Natural killer cell (primary cell): Measurements from ENCODE around the gene NHSL2. TPM values are rescaled to one million over a fixed set of nuclear protein-coding genes. Genes with fewer than 3 reads are reported as not detected.

Source experiments
- ATAC-seq, 3 donors: fragments of 150-1000 bp in 2 of 3; fragments of 200-7000 bp in 1 of 3; cut with Tn5 transposase; 1 replicate in 1 of 3; 2 replicates in 2 of 3; pipeline ENCODE4 v1.10.0; 2021; ENCODE audit warnings: mild to moderate bottlenecking in 2 of 3, moderate library complexity in 2 of 3
- DNase-seq, 2 donors: peaks; one replicate each; pipeline versions ENCODE4 v3.0.0 to v3.0.0-alpha.2; 2013 to 2021; ENCODE audit warnings: mixed read lengths in 1 of 2
- H3K27ac ChIP-seq: one replicate; pipeline ENCODE4 v1.5.1; 2013; ENCODE audit warnings: mild to moderate bottlenecking, low read length
- H3K27me3 ChIP-seq: one replicate; pipeline ENCODE4 v1.6.1; 2013; ENCODE audit warnings: low read length; ENCODE audit not compliant: control insufficient read depth, insufficient read depth
- H3K36me3 ChIP-seq: one replicate; pipeline ENCODE4 v1.6.1; 2013; ENCODE audit warnings: low read length; ENCODE audit not compliant: control insufficient read depth, insufficient read depth
- H3K4me1 ChIP-seq: one replicate; pipeline ENCODE4 v1.6.1; 2013; ENCODE audit warnings: low read length; ENCODE audit not compliant: control insufficient read depth, insufficient read depth
- H3K4me3 ChIP-seq: one replicate; pipeline ENCODE4 v1.5.1; 2013; ENCODE audit warnings: low read length
- H3K9me3 ChIP-seq: one replicate; pipeline ENCODE4 v1.6.1; 2013; ENCODE audit warnings: low read length; ENCODE audit not compliant: control insufficient read depth, insufficient read depth
- H3K27ac Mint-ChIP-seq, 2 donors: one replicate each; pipeline ENCODE4 v1.8.0; 2022; ENCODE audit warnings: mild to moderate bottlenecking in 2 of 2, mixed read lengths in 2 of 2, moderate library complexity in 1 of 2
- H3K27me3 Mint-ChIP-seq, 2 donors: one replicate each; pipeline ENCODE4 v1.8.0; 2022; ENCODE audit warnings: low read depth in 2 of 2, mixed read lengths in 2 of 2
- H3K36me3 Mint-ChIP-seq: one replicate; pipeline ENCODE4 v1.8.0; 2022; ENCODE audit warnings: mixed read lengths
- H3K4me1 Mint-ChIP-seq, 2 donors: one replicate each; pipeline ENCODE4 v1.8.0; 2022; ENCODE audit warnings: mixed read lengths in 2 of 2
- H3K4me3 Mint-ChIP-seq: one replicate; pipeline ENCODE4 v1.8.0; 2022; ENCODE audit warnings: mild to moderate bottlenecking, moderate library complexity, mixed read lengths
- H3K9me3 Mint-ChIP-seq, 2 donors: one replicate each; pipeline ENCODE4 v1.8.0; 2022; ENCODE audit warnings: mixed read lengths in 2 of 2
- WGBS: methylation state at CpG from one replicate; pipeline ENCODE4 v1.1.7; 2013; ENCODE audit warnings: missing lambda C conversion rate; ENCODE audit not compliant: insufficient coverage; 5-methylcytosine and 5-hydroxymethylcytosine counted together
- intact Hi-C: fragments of 100-400 bp; cut with micrococcal nuclease; formaldehyde crosslinking; loops from one replicate; pipeline ENCODE4 v1.14.2; 2022
- total RNA-seq, 4 donors: library from RNA; stranded (reverse); fragments of 120-200 nt in 1 of 4; gene quantifications; one replicate each; pipeline versions ENCODE4 v1.2.3 to v1.2.4, GENCODE V29; 2013 to 2022
- TF ChIP-seq, protein P1 (sequence below): fragments of 200-600 bp; IDR thresholded peaks from one replicate; pipeline ENCODE4 v1.8.0; 2022; ENCODE audit warnings: antibody characterized with exemption

NHSL2 gene
- total RNA-seq, 3 donors from 2014 or later (not counting 1 experiment from before 2014, with no cell fraction given): 15.0 to 32.5 (median 30.8) TPM

DNA sequence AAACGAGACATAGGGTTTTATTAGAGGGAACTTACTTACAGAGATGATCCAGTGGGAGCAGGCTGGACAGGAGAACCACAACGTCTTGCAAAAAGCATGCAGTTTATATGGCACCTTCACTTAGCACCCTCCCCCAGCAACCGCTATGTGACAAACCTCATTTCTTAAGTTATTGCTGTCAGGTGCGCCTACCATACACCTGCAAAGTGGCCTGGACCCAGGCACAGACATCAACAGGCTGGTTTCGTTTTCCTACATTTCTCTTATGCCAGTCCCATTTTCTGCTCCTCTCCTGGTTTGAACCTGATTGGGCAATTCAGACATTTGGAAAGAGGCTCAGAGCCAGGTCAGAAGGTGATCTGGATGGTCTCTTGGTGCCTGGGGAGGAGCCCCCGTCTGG is 202.8 kb downstream of the NHSL2 start:
- Histone ChIP-seq H3K27me3 (no peaks in the 10 kb centered on the region), H3K27ac (no peak overlapping the region), H3K36me3 (peaks cover 7% of the 10 kb centered on the region), H3K4me1 (peaks cover 40% of the 10 kb centered on the region), H3K9me3 (no peaks in the 10 kb centered on the region), H3K4me3 (no peak overlapping the region)
- Mint-ChIP-seq H3K4me3 (no peak overlapping the region), H3K9me3 (no peaks in the 10 kb centered on the region), H3K27ac (peak overlapping the region in 1 of 2 donors; percentile 52), H3K27me3 (peaks cover 3 to 10% of the 10 kb centered on the region in 2 donors), H3K4me1 (peaks cover 29 to 31% of the 10 kb centered on the region in 2 donors), H3K36me3 (no peaks in the 10 kb centered on the region)
- DNase-seq: no peak
- WGBS: 89% methylated on average over 6 of the region's 6 CpGs
- TF ChIP-seq, protein P1, sequence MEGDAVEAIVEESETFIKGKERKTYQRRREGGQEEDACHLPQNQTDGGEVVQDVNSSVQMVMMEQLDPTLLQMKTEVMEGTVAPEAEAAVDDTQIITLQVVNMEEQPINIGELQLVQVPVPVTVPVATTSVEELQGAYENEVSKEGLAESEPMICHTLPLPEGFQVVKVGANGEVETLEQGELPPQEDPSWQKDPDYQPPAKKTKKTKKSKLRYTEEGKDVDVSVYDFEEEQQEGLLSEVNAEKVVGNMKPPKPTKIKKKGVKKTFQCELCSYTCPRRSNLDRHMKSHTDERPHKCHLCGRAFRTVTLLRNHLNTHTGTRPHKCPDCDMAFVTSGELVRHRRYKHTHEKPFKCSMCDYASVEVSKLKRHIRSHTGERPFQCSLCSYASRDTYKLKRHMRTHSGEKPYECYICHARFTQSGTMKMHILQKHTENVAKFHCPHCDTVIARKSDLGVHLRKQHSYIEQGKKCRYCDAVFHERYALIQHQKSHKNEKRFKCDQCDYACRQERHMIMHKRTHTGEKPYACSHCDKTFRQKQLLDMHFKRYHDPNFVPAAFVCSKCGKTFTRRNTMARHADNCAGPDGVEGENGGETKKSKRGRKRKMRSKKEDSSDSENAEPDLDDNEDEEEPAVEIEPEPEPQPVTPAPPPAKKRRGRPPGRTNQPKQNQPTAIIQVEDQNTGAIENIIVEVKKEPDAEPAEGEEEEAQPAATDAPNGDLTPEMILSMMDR: no peak
- intact Hi-C loops: no loop called here
- ATAC-seq: no peak

- TF ChIP-seq, protein P1: no peak
- Mint-ChIP-seq H3K36me3 (no peaks in the 10 kb centered on the region), H3K27ac (peak overlapping the region in 1 of 2 donors; percentile 52), H3K4me1 (peaks cover 22 to 31% of the 10 kb centered on the region in 2 donors), H3K27me3 (peaks cover 3 to 10% of the 10 kb centered on the region in 2 donors), H3K4me3 (no peak overlapping the region), H3K9me3 (no peaks in the 10 kb centered on the region)
- Histone ChIP-seq H3K36me3 (peaks cover 3% of the 10 kb centered on the region), H3K9me3 (no peaks in the 10 kb centered on the region), H3K27me3 (no peaks in the 10 kb centered on the region), H3K4me1 (peaks cover 32% of the 10 kb centered on the region), H3K4me3 (no peak overlapping the region), H3K27ac (no peak overlapping the region)
- no peak for ATAC-seq
- 72% methylated on average over 6 of the region's 6 CpGs for WGBS
- no peak for DNase-seq
- intact Hi-C loops: no loop called here
Measured at GRCh38 chrX:72114306-72114705, 203.7 kb downstream of the NHSL2 start.

GRCh38 chrX:72114807-72115206 is 204.2 kb downstream of the NHSL2 start:
- H3K36me3 Mint-ChIP-seq: no peaks in the 10 kb centered on the region
- Histone ChIP-seq H3K27me3 (no peaks in the 10 kb centered on the region), H3K4me3 (no peak overlapping the region), H3K9me3 (no peaks in the 10 kb centered on the region), H3K4me1 (peaks cover 31% of the 10 kb centered on the region), H3K27ac (no peak overlapping the region), H3K36me3 (peaks cover 3% of the 10 kb centered on the region)
- 100% methylated on average over 4 of the region's 4 CpGs for WGBS
- TF ChIP-seq, protein P1: no peak
- peaks cover 3 to 10% of the 10 kb centered on the region in 2 donors for H3K27me3 Mint-ChIP-seq
- H3K4me3 Mint-ChIP-seq: no peak overlapping the region
- H3K27ac Mint-ChIP-seq: no peak overlapping the region
- intact Hi-C loops: no loop called here
- DNase-seq (no peak), ATAC-seq (no peak)
- H3K9me3 Mint-ChIP-seq: no peaks in the 10 kb centered on the region
- peaks cover 26 to 33% of the 10 kb centered on the region in 2 donors for H3K4me1 Mint-ChIP-seq

DNA sequence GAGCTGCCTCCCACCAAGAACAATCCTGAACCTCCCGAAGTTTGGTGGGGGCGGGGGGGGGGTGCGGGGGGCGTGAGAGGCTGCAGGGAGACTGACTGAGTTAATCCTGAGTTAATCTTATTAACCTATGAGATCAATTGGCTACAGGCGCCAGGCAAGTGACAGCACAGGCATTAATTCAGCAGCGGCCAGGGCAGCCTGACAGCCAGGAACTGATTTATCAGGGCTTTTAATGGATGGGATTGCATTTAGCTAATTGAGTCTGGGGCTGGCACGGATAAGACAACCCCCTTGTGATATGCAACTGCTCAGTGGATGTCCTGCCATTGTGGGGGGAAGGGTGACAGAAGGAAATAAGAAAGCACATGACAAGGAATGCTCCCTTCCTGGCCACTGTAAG is 204.7 kb downstream of the NHSL2 start:
- Mint-ChIP-seq H3K36me3 (no peaks in the 10 kb centered on the region), H3K4me3 (no peak overlapping the region), H3K9me3 (no peaks in the 10 kb centered on the region), H3K27ac (no peak overlapping the region), H3K27me3 (peaks cover 3 to 10% of the 10 kb centered on the region in 2 donors), H3K4me1 (peaks cover 31 to 38% of the 10 kb centered on the region in 2 donors)
- Histone ChIP-seq H3K4me1 (peaks cover 26% of the 10 kb centered on the region), H3K9me3 (no peaks in the 10 kb centered on the region), H3K36me3 (no peaks in the 10 kb centered on the region), H3K4me3 (no peak overlapping the region), H3K27ac (no peak overlapping the region), H3K27me3 (no peaks in the 10 kb centered on the region)
- ATAC-seq: no peak
- intact Hi-C loops: no loop called here
- WGBS: 90% methylated on average over 4 of the region's 7 CpGs
- no peak for DNase-seq
- TF ChIP-seq, protein P1: no peak
